GM23338 (cell line): ENCODE measurements around the gene BDP1. TPM values are rescaled to one million over a fixed set of nuclear protein-coding genes. Genes with fewer than 3 reads are reported as not detected.

Source experiments
- ATAC-seq: fragments of 200-7000 bp; cut with Tn5 transposase; 3 replicates; pipeline ENCODE4 v1.9.1; 2020
- DNase-seq: peaks from one replicate; pipeline ENCODE4 v3.0.0-alpha.2; 2015; ENCODE audit warnings: low spot score
- H2AFZ ChIP-seq: fragments of 200-600 bp; sonication (generic); 2 replicates; pipeline ENCODE4 v1.8.0; 2016; ENCODE audit warnings: antibody characterized with exemption, mild to moderate bottlenecking, moderate library complexity
- H3F3A ChIP-seq: fragments of 200-600 bp; sonication (generic); replicated peaks from 2 replicates; pipeline ENCODE4 v1.8.0; 2017; ENCODE audit warnings: antibody characterized with exemption, mixed run types, low read depth
- H3K27ac ChIP-seq: fragments of 200-600 bp; sonication (generic); 2 replicates; pipeline ENCODE4 v1.6.1; 2016; ENCODE audit warnings: low read depth
- H3K27me3 ChIP-seq: fragments of 200-600 bp; sonication (generic); 2 replicates; pipeline ENCODE4 v1.8.0; 2016; ENCODE audit warnings: mild to moderate bottlenecking, mixed run types, moderate library complexity; ENCODE audit not compliant: insufficient read depth
- H3K36me3 ChIP-seq: fragments of 200-600 bp; sonication (generic); 2 replicates; pipeline ENCODE4 v1.8.0; 2016; ENCODE audit warnings: mild to moderate bottlenecking; ENCODE audit not compliant: insufficient read depth
- H3K4me1 ChIP-seq: fragments of 200-600 bp; sonication (generic); 2 replicates; pipeline ENCODE4 v1.8.0; 2016; ENCODE audit warnings: mild to moderate bottlenecking, moderate library complexity; ENCODE audit not compliant: insufficient read depth
- H3K4me2 ChIP-seq: fragments of 200-600 bp; sonication (generic); 2 replicates; pipeline ENCODE4 v1.7.1; 2017; ENCODE audit warnings: mixed run types
- H3K4me3 ChIP-seq: fragments of 200-600 bp; sonication (generic); 2 replicates; pipeline ENCODE4 v1.6.1; 2016; ENCODE audit warnings: mixed run types
- H3K79me2 ChIP-seq: fragments of 200-600 bp; sonication (generic); replicated peaks from 2 replicates; pipeline ENCODE4 v1.8.0; 2017; ENCODE audit warnings: mild to moderate bottlenecking; ENCODE audit not compliant: insufficient read depth
- H3K9me2 ChIP-seq: fragments of 200-600 bp; sonication (generic); 2 replicates; pipeline ENCODE4 v1.8.0; 2017; ENCODE audit not compliant: insufficient read depth
- H4K20me1 ChIP-seq: fragments of 200-600 bp; sonication (generic); replicated peaks from 2 replicates; pipeline ENCODE4 v1.8.0; 2017; ENCODE audit warnings: mild to moderate bottlenecking; ENCODE audit not compliant: insufficient read depth
- H3K27ac Mint-ChIP-seq: 2 replicates; pipeline ENCODE4 v1.8.0; 2020; ENCODE audit warnings: inconsistent platforms, mild to moderate bottlenecking, moderate library complexity, mixed read lengths
- H3K27me3 Mint-ChIP-seq: 3 replicates; pipeline ENCODE4 v1.8.0; 2022; ENCODE audit warnings: low read depth, mild to moderate bottlenecking, moderate library complexity, mixed read lengths, inconsistent platforms; ENCODE audit not compliant: insufficient read depth, poor library complexity
- H3K36me3 Mint-ChIP-seq: 3 replicates; pipeline ENCODE4 v1.8.0; 2021; ENCODE audit warnings: low read depth, mild to moderate bottlenecking, inconsistent platforms, moderate library complexity, mixed read lengths
- H3K4me1 Mint-ChIP-seq: 3 replicates; pipeline ENCODE4 v1.8.0; 2020; ENCODE audit warnings: mild to moderate bottlenecking, inconsistent platforms, mixed read lengths
- H3K4me3 Mint-ChIP-seq: 3 replicates; pipeline ENCODE4 v1.8.0; 2021; ENCODE audit warnings: moderate library complexity, mild to moderate bottlenecking, inconsistent platforms, mixed read lengths
- H3K9me3 Mint-ChIP-seq: 3 replicates; pipeline ENCODE4 v1.8.0; 2020; ENCODE audit warnings: moderate library complexity, mild to moderate bottlenecking, inconsistent platforms, mixed read lengths
- CREB1 ChIP-seq: fragments of 250-450 bp; sonication (Bioruptor Pico); IDR thresholded peaks from 2 replicates; pipeline ENCODE4 v1.5.0; 2020; ENCODE audit warnings: low read depth, mild to moderate bottlenecking, moderate library complexity
- EZH2 ChIP-seq: fragments of 200-600 bp; sonication (generic); IDR thresholded peaks from one replicate; pipeline ENCODE4 v1.8.0; 2017; ENCODE audit warnings: antibody characterized with exemption, mild to moderate bottlenecking, low read depth; ENCODE audit not compliant: unreplicated experiment
- EZH2phosphoT487 ChIP-seq: fragments of 200-600 bp; sonication (generic); IDR thresholded peaks from one replicate; pipeline ENCODE4 v1.8.1; 2018; ENCODE audit warnings: antibody characterized with exemption; ENCODE audit not compliant: unreplicated experiment
- JUNB ChIP-seq: IDR thresholded peaks from one replicate; pipeline ENCODE4 v1.6.1; 2016; ENCODE audit warnings: antibody characterized with exemption; ENCODE audit not compliant: unreplicated experiment
- NANOG ChIP-seq: IDR thresholded peaks from 2 replicates; pipeline ENCODE4 v1.6.1; 2016; ENCODE audit warnings: antibody characterized with exemption, borderline replicate concordance
- POLR2AphosphoS5 ChIP-seq: IDR thresholded peaks from 2 replicates; pipeline ENCODE4 v1.6.1; 2016; ENCODE audit warnings: antibody characterized with exemption, low read depth
- STAT1 ChIP-seq: IDR thresholded peaks from one replicate; pipeline ENCODE4 v1.6.1; 2016; ENCODE audit warnings: antibody characterized with exemption; ENCODE audit not compliant: unreplicated experiment
- ZNF114 ChIP-seq: fragments of 250-450 bp; sonication (Bioruptor Pico); IDR thresholded peaks from 2 replicates; pipeline ENCODE4 v1.5.0; 2020; ENCODE audit warnings: mild to moderate bottlenecking, moderate library complexity
- ZNF331 ChIP-seq: fragments of 250-450 bp; sonication (Bioruptor Pico); IDR thresholded peaks from 2 replicates; pipeline ENCODE4 v1.5.0; 2020; ENCODE audit warnings: low read depth, mild to moderate bottlenecking, moderate library complexity
- polyA plus RNA-seq: library from polyadenylated mRNA; unstranded; fragments of >200 nt; fragmentation: Nextera tagmentation; extraction: Ambion mirVana; gene quantifications from 2 replicates; pipeline ENCODE4 v1.2.1, GENCODE V29; 2016
- total RNA-seq: library from RNA; depleted of rRNA; stranded (reverse); fragments of >200 nt; shearing (Covaris generic); gene quantifications from 2 replicates; pipeline ENCODE4 v1.2.3, GENCODE V29; 2014
- TF ChIP-seq, protein P1 (sequence below): IDR thresholded peaks from one replicate; pipeline ENCODE4 v1.6.1; 2018; ENCODE audit warnings: antibody characterized with exemption; ENCODE audit not compliant: unreplicated experiment
- TF ChIP-seq, protein P2 (sequence below): IDR thresholded peaks from 2 replicates; pipeline ENCODE4 v1.6.1; 2016; ENCODE audit warnings: antibody characterized with exemption
- TF ChIP-seq, protein P3 (sequence below): fragments of 250-450 bp; sonication (Bioruptor Pico); IDR thresholded peaks from 2 replicates; pipeline ENCODE4 v1.5.0; 2020; ENCODE audit warnings: mild to moderate bottlenecking, moderate library complexity
- TF ChIP-seq, protein P4 (sequence below), 2 experiments: fragments of 200-600 bp in 1 of 2; sonication (generic) in 1 of 2; conservative IDR thresholded peaks; 2 replicates each; pipeline versions ENCODE4 v1.5.1 to v1.6.1; 2016 to 2017; ENCODE audit warnings: antibody characterized with exemption in 2 of 2, low read depth in 2 of 2, mild to moderate bottlenecking in 2 of 2, moderate library complexity in 1 of 2

The BDP1 gene
- total and polyA plus RNA-seq, 2 experiments from 2014 or later, result 41.8 to 54.4 TPM

DNA sequence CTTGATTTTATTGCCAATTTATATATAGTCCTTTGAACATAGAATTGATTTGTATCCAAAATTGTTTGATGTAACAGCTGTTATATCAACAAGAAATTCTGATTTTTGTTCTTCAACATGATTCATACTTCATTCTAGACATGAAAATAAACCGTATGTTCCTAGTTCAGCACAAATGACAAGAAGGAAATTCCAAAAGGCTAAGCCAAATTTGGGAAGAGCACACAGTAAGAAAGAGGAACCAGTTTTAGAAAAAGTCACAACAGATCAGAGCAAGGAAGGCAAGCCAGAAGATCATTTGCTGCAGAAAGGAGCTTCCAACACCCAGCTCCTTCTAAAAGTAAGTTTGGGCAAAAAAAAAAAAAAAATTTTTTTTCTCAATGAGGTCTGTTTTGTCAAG is 66.7 kb downstream of the BDP1 start:
- H3K4me3 ChIP-seq, result no peak overlapping the region
- TF ChIP-seq, protein P1, sequence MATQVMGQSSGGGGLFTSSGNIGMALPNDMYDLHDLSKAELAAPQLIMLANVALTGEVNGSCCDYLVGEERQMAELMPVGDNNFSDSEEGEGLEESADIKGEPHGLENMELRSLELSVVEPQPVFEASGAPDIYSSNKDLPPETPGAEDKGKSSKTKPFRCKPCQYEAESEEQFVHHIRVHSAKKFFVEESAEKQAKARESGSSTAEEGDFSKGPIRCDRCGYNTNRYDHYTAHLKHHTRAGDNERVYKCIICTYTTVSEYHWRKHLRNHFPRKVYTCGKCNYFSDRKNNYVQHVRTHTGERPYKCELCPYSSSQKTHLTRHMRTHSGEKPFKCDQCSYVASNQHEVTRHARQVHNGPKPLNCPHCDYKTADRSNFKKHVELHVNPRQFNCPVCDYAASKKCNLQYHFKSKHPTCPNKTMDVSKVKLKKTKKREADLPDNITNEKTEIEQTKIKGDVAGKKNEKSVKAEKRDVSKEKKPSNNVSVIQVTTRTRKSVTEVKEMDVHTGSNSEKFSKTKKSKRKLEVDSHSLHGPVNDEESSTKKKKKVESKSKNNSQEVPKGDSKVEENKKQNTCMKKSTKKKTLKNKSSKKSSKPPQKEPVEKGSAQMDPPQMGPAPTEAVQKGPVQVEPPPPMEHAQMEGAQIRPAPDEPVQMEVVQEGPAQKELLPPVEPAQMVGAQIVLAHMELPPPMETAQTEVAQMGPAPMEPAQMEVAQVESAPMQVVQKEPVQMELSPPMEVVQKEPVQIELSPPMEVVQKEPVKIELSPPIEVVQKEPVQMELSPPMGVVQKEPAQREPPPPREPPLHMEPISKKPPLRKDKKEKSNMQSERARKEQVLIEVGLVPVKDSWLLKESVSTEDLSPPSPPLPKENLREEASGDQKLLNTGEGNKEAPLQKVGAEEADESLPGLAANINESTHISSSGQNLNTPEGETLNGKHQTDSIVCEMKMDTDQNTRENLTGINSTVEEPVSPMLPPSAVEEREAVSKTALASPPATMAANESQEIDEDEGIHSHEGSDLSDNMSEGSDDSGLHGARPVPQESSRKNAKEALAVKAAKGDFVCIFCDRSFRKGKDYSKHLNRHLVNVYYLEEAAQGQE, result no peak
- no peak for TF ChIP-seq JUNB
- TF ChIP-seq, protein P2, sequence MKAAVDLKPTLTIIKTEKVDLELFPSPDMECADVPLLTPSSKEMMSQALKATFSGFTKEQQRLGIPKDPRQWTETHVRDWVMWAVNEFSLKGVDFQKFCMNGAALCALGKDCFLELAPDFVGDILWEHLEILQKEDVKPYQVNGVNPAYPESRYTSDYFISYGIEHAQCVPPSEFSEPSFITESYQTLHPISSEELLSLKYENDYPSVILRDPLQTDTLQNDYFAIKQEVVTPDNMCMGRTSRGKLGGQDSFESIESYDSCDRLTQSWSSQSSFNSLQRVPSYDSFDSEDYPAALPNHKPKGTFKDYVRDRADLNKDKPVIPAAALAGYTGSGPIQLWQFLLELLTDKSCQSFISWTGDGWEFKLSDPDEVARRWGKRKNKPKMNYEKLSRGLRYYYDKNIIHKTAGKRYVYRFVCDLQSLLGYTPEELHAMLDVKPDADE, result no peak
- no peak for TF ChIP-seq EZH2phosphoT487
- no peak for TF ChIP-seq EZH2
- TF ChIP-seq, protein P3, sequence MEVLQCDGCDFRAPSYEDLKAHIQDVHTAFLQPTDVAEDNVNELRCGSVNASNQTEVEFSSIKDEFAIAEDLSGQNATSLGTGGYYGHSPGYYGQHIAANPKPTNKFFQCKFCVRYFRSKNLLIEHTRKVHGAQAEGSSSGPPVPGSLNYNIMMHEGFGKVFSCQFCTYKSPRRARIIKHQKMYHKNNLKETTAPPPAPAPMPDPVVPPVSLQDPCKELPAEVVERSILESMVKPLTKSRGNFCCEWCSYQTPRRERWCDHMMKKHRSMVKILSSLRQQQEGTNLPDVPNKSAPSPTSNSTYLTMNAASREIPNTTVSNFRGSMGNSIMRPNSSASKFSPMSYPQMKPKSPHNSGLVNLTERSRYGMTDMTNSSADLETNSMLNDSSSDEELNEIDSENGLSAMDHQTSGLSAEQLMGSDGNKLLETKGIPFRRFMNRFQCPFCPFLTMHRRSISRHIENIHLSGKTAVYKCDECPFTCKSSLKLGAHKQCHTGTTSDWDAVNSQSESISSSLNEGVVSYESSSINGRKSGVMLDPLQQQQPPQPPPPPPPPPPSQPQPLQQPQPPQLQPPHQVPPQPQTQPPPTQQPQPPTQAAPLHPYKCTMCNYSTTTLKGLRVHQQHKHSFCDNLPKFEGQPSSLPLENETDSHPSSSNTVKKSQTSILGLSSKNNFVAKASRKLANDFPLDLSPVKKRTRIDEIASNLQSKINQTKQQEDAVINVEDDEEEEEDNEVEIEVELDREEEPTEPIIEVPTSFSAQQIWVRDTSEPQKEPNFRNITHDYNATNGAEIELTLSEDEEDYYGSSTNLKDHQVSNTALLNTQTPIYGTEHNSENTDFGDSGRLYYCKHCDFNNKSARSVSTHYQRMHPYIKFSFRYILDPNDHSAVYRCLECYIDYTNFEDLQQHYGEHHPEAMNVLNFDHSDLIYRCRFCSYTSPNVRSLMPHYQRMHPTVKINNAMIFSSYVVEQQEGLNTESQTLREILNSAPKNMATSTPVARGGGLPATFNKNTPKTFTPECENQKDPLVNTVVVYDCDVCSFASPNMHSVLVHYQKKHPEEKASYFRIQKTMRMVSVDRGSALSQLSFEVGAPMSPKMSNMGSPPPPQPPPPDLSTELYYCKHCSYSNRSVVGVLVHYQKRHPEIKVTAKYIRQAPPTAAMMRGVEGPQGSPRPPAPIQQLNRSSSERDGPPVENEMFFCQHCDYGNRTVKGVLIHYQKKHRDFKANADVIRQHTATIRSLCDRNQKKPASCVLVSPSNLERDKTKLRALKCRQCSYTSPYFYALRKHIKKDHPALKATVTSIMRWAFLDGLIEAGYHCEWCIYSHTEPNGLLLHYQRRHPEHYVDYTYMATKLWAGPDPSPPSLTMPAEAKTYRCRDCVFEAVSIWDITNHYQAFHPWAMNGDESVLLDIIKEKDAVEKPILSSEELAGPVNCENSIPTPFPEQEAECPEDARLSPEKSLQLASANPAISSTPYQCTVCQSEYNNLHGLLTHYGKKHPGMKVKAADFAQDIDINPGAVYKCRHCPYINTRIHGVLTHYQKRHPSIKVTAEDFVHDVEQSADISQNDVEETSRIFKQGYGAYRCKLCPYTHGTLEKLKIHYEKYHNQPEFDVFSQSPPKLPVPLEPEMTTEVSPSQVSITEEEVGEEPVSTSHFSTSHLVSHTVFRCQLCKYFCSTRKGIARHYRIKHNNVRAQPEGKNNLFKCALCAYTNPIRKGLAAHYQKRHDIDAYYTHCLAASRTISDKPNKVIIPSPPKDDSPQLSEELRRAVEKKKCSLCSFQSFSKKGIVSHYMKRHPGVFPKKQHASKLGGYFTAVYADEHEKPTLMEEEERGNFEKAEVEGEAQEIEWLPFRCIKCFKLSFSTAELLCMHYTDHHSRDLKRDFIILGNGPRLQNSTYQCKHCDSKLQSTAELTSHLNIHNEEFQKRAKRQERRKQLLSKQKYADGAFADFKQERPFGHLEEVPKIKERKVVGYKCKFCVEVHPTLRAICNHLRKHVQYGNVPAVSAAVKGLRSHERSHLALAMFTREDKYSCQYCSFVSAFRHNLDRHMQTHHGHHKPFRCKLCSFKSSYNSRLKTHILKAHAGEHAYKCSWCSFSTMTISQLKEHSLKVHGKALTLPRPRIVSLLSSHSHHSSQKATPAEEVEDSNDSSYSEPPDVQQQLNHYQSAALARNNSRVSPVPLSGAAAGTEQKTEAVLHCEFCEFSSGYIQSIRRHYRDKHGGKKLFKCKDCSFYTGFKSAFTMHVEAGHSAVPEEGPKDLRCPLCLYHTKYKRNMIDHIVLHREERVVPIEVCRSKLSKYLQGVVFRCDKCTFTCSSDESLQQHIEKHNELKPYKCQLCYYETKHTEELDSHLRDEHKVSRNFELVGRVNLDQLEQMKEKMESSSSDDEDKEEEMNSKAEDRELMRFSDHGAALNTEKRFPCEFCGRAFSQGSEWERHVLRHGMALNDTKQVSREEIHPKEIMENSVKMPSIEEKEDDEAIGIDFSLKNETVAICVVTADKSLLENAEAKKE (CRISPR knock-in tag), result no peak
- TF ChIP-seq, protein P4, sequence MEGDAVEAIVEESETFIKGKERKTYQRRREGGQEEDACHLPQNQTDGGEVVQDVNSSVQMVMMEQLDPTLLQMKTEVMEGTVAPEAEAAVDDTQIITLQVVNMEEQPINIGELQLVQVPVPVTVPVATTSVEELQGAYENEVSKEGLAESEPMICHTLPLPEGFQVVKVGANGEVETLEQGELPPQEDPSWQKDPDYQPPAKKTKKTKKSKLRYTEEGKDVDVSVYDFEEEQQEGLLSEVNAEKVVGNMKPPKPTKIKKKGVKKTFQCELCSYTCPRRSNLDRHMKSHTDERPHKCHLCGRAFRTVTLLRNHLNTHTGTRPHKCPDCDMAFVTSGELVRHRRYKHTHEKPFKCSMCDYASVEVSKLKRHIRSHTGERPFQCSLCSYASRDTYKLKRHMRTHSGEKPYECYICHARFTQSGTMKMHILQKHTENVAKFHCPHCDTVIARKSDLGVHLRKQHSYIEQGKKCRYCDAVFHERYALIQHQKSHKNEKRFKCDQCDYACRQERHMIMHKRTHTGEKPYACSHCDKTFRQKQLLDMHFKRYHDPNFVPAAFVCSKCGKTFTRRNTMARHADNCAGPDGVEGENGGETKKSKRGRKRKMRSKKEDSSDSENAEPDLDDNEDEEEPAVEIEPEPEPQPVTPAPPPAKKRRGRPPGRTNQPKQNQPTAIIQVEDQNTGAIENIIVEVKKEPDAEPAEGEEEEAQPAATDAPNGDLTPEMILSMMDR (conservative IDR thresholded peaks at IDR 0.05; ENCODE audit: low read depth in 2 of 2), result no peak
- no peak for TF ChIP-seq ZNF331 (CRISPR knock-in tag)
- TF ChIP-seq NANOG, result no peak
- TF ChIP-seq POLR2AphosphoS5, result no peak
- TF ChIP-seq STAT1, result no peak
- no peak for TF ChIP-seq CREB1 (CRISPR knock-in tag)
- TF ChIP-seq ZNF114, result no peak
- no peaks in the 10 kb centered on the region for H3K4me1 Mint-ChIP-seq

More for the DNA sequence above, 66.7 kb downstream of the BDP1 start:
- no peaks in the 10 kb centered on the region for H3F3A ChIP-seq
- no peaks in the 10 kb centered on the region for H3K27me3 ChIP-seq
- H2AFZ ChIP-seq, result no peak overlapping the region
- Mint-ChIP-seq H3K27me3 (peaks cover 3% of the 10 kb centered on the region), H3K9me3 (no peaks in the 10 kb centered on the region), H3K36me3 (peaks cover 67% of the 10 kb centered on the region), H3K4me3 (no peak overlapping the region), H3K27ac (no peak overlapping the region)
- ATAC-seq, result no peak
- peaks cover 25% of the 10 kb centered on the region; the same call in 1 of the 2 replicates for H3K36me3 ChIP-seq
- H3K4me2 ChIP-seq, result no peak overlapping the region
- H3K27ac ChIP-seq, result no peak overlapping the region
- no peak for DNase-seq
- H3K79me2 ChIP-seq, result no peaks in the 10 kb centered on the region
- H4K20me1 ChIP-seq, result no peaks in the 10 kb centered on the region
- no peaks in the 10 kb centered on the region for H3K9me2 ChIP-seq
- no peaks in the 10 kb centered on the region for H3K4me1 ChIP-seq
